DOHH2 (cell line): ENCODE results near the gene CEP76.

Experiments used
- H3F3A ChIP-seq: fragments of 200-600 bp; sonication (generic), shearing (Covaris generic); 2 replicates; pipeline ENCODE4 v1.6.0; 2016; ENCODE audit warnings: antibody characterized with exemption, mild to moderate bottlenecking; ENCODE audit not compliant: control insufficient read depth, insufficient read depth
- H3K27ac ChIP-seq: fragments of 200-600 bp; sonication (generic); 2 replicates; pipeline ENCODE4 v1.5.1; 2014; ENCODE audit warnings: low read depth, mild to moderate bottlenecking, low read length, moderate library complexity
- H3K27me3 ChIP-seq: fragments of 200-600 bp; sonication (generic); 2 replicates; pipeline ENCODE4 v1.6.1; 2014; ENCODE audit warnings: mild to moderate bottlenecking, low read length, mixed read lengths; ENCODE audit not compliant: control insufficient read depth
- H3K36me3 ChIP-seq: fragments of 200-600 bp; sonication (generic); 2 replicates; pipeline ENCODE4 v1.6.1; 2014; ENCODE audit warnings: mild to moderate bottlenecking, low read length, moderate library complexity, mixed read lengths; ENCODE audit not compliant: control insufficient read depth
- H3K4me1 ChIP-seq: fragments of 200-600 bp; sonication (generic); 2 replicates; pipeline ENCODE4 v1.6.1; 2014; ENCODE audit warnings: mild to moderate bottlenecking, low read length, mixed read lengths; ENCODE audit not compliant: control insufficient read depth
- H3K4me2 ChIP-seq: fragments of 200-600 bp; sonication (generic); 2 replicates; pipeline ENCODE4 v1.6.0; 2014; ENCODE audit warnings: mild to moderate bottlenecking, low read length, moderate library complexity
- H3K4me3 ChIP-seq: fragments of 200-600 bp; sonication (generic); 2 replicates; pipeline ENCODE4 v1.5.1; 2014; ENCODE audit warnings: mild to moderate bottlenecking, low read length, mixed read lengths
- H3K79me2 ChIP-seq: fragments of 200-600 bp; sonication (generic); 2 replicates; pipeline ENCODE4 v1.6.1; 2014; ENCODE audit warnings: mild to moderate bottlenecking, low read length, mixed read lengths; ENCODE audit not compliant: control insufficient read depth
- H3K9me2 ChIP-seq: fragments of 200-600 bp; sonication (generic); replicated peaks from 2 replicates; pipeline ENCODE4 v1.6.1; 2014; ENCODE audit warnings: mild to moderate bottlenecking, low read length, mixed read lengths; ENCODE audit not compliant: control insufficient read depth
- H3K9me3 ChIP-seq: fragments of 200-600 bp; sonication (generic); 2 replicates; pipeline ENCODE4 v1.6.1; 2014; ENCODE audit warnings: antibody characterized with exemption, low read length, mixed read lengths; ENCODE audit not compliant: control insufficient read depth, insufficient read depth
- H4K20me1 ChIP-seq: fragments of 200-600 bp; sonication (generic); 2 replicates; pipeline ENCODE4 v1.6.0; 2014; ENCODE audit warnings: low read depth, mild to moderate bottlenecking, antibody characterized with exemption, low read length, moderate library complexity; ENCODE audit not compliant: control insufficient read depth, insufficient read depth
- EZH2phosphoT487 ChIP-seq: fragments of 200-600 bp; sonication (generic); IDR thresholded peaks from 2 replicates; pipeline ENCODE4 v1.6.1; 2017; ENCODE audit warnings: borderline replicate concordance, mild to moderate bottlenecking, antibody characterized with exemption, low read length, moderate library complexity, mixed read lengths
- TF ChIP-seq, protein P1 (sequence below): fragments of 200-600 bp; sonication (generic); IDR thresholded peaks from one replicate; pipeline ENCODE4 v1.5.1; 2014; ENCODE audit warnings: antibody characterized with exemption, mild to moderate bottlenecking, low read depth, low read length; ENCODE audit not compliant: poor library complexity, severe bottlenecking

CEP76 gene

DNA sequence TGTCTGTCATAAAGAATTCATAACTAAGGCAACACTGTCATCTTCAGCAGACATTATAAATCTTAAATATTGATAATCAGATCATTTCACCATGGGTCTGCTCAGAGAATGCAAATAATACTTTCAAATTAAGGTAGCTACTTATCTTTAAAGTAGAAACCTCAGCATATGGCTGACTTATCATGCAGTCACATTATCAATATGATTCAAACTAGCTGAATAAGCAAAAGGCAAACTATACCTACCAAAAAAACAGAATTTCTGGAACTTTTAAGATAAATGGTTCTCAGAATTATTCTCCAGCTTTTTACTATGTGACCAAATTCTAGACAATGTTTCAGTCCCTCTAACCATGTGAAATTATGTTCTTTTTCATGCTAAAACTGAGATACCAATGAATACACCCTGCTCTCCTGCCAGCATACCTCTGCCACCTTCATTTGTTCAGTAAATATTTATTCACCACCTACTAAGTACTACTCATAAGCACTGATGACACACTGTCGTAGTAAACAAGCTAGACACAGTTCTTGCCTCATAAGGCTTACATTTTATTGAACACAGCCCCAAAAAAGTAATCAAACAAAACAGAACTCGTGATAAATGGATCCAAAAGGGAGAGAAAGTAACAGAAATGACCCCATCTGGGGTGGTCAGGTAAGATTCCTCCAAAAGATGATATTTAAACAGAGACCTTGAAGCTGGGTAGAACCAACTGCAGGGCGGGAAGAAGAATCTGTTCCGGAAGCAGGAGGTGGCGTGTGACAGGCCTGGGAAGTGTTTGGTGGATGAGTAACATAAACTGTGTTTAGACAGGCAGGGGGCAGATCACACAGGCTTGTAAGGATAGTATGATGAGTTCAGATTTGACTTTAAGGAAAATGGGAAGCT, 62.3 kb downstream of the CEP76 start:
- Histone ChIP-seq H3K9me2 (no peaks in the 10 kb centered on the region), H3K9me3 (no peaks in the 10 kb centered on the region), H3K27me3 (peaks cover 3% of the 10 kb centered on the region; the same call in 1 of the 2 replicates), H3K36me3 (no peaks in the 10 kb centered on the region), H3F3A (no peaks in the 10 kb centered on the region), H3K4me1 (no peaks in the 10 kb centered on the region), H3K4me3 (no peak overlapping the region), H4K20me1 (no peaks in the 10 kb centered on the region), H3K27ac (no peak overlapping the region), H3K79me2 (no peaks in the 10 kb centered on the region), H3K4me2 (no peak overlapping the region)
- TF ChIP-seq, protein P1, sequence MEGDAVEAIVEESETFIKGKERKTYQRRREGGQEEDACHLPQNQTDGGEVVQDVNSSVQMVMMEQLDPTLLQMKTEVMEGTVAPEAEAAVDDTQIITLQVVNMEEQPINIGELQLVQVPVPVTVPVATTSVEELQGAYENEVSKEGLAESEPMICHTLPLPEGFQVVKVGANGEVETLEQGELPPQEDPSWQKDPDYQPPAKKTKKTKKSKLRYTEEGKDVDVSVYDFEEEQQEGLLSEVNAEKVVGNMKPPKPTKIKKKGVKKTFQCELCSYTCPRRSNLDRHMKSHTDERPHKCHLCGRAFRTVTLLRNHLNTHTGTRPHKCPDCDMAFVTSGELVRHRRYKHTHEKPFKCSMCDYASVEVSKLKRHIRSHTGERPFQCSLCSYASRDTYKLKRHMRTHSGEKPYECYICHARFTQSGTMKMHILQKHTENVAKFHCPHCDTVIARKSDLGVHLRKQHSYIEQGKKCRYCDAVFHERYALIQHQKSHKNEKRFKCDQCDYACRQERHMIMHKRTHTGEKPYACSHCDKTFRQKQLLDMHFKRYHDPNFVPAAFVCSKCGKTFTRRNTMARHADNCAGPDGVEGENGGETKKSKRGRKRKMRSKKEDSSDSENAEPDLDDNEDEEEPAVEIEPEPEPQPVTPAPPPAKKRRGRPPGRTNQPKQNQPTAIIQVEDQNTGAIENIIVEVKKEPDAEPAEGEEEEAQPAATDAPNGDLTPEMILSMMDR: no peak
- no peak for TF ChIP-seq EZH2phosphoT487

DNA sequence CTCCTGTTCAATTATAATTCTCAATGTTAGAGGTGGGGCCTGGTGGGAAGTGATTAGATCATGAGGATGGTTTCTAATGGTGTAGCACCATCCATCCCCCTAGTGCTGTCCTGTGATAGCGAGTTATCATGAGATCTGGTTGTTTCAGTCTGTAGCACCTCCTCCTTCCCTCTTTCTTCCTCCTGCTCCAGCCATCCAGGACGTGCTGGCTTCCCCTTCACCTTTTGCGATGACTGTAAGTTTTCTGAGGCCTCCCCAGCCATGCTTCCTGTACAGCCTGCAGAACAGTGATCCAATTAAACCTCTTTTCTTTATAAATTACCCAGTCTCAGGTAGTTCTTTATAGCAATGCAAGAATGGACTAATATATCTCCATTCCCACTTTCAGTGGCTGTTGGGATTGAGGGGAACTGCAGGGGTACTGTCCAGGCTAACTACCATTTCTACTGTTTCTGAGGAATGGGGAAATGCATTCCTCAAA, 63.8 kb downstream of the CEP76 start:
- Histone ChIP-seq H3K36me3 (no peaks in the 10 kb centered on the region), H4K20me1 (no peaks in the 10 kb centered on the region), H3K79me2 (no peaks in the 10 kb centered on the region), H3K9me3 (no peaks in the 10 kb centered on the region), H3K27me3 (peaks cover 3% of the 10 kb centered on the region; the same call in 1 of the 2 replicates), H3K4me1 (no peaks in the 10 kb centered on the region), H3K4me2 (no peak overlapping the region), H3F3A (no peaks in the 10 kb centered on the region), H3K27ac (no peak overlapping the region), H3K4me3 (no peak overlapping the region), H3K9me2 (no peaks in the 10 kb centered on the region)
- TF ChIP-seq EZH2phosphoT487: no peak
- TF ChIP-seq, protein P1: no peak

DNA sequence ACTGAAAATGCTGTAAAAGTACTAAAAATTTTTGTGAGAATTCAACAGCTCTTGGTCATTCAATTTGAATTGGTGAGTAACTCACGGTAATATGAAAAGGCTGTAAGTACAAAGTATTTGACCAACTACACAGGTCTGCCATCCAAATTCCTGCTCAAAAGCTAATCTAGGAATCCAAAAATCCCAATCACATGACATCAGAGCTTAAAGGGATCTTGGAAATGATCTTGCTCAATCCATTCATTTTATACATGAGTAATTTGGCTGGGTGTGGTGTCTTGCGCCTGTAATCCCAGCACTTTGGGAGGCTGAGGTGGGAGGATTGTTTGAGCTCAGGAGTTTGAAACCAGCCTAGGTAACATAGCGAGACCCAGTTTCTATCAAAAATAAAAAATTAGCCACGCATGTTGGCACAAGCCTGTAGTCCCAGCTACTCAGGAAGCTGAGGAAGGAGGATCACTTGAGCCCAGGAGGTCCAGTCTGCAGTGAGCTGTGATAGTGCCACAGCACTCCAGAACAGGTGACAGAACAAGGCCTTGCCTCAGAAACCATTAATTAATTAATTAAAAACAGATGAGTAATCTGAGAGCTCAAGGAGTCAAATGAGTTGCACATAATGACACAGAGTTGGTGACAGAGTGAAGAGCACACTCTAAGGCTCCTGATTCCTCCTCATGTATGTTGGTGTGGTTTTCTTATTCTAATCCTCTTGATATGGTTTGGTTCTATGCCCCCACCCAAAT, 64.5 kb downstream of the CEP76 start:
- H3K27me3 ChIP-seq: peaks cover under 1% of the 10 kb centered on the region; the same call in 1 of the 2 replicates
- TF ChIP-seq EZH2phosphoT487: no peak
- TF ChIP-seq, protein P1: no peak
- H3F3A ChIP-seq: no peaks in the 10 kb centered on the region
- no peak overlapping the region for H3K4me2 ChIP-seq
- no peaks in the 10 kb centered on the region for H3K9me3 ChIP-seq
- no peak overlapping the region for H3K4me3 ChIP-seq
- H3K9me2 ChIP-seq: no peaks in the 10 kb centered on the region
- no peaks in the 10 kb centered on the region for H3K79me2 ChIP-seq
- no peaks in the 10 kb centered on the region for H3K4me1 ChIP-seq
- H3K36me3 ChIP-seq: no peaks in the 10 kb centered on the region
- no peak overlapping the region for H3K27ac ChIP-seq
- no peaks in the 10 kb centered on the region for H4K20me1 ChIP-seq
